Muscle layer of colon (tissue), 2 donors: ENCODE data around the gene RASGRP3.

Experiments used
- H3K27ac ChIP-seq: one replicate; pipeline ENCODE4 v1.7.0; 2013; ENCODE audit warnings: low read depth, mild to moderate bottlenecking, low read length, moderate library complexity
- H3K27me3 ChIP-seq, 2 donors: one replicate each; pipeline ENCODE4 v1.7.0; 2013; ENCODE audit warnings: low read length in 2 of 2, mild to moderate bottlenecking in 2 of 2; ENCODE audit not compliant: insufficient read depth in 2 of 2, control insufficient read depth in 1 of 2
- H3K36me3 ChIP-seq: one replicate; pipeline ENCODE4 v1.7.0; 2013; ENCODE audit warnings: mild to moderate bottlenecking, low read length; ENCODE audit not compliant: insufficient read depth
- H3K4me1 ChIP-seq: one replicate; pipeline ENCODE4 v1.7.0; 2013; ENCODE audit warnings: mild to moderate bottlenecking, low read length; ENCODE audit not compliant: insufficient read depth
- H3K4me3 ChIP-seq, 2 donors: one replicate each; pipeline ENCODE4 v1.7.0; 2013; ENCODE audit warnings: low read length in 2 of 2, low read depth in 1 of 2, mild to moderate bottlenecking in 1 of 2, moderate library complexity in 1 of 2
- H3K9ac ChIP-seq: one replicate; pipeline ENCODE4 v1.7.0; 2013; ENCODE audit warnings: low read length
- H3K9me3 ChIP-seq: one replicate; pipeline ENCODE4 v1.7.0; 2013; ENCODE audit warnings: mild to moderate bottlenecking, low read length
- donor health status: abdominal sarcoma.
- donor health status: Adenocarcinoma of cecum.

The RASGRP3 gene

GRCh38 chr2:33485051-33485450 is 8.6 kb downstream of the RASGRP3 start:
- Histone ChIP-seq H3K36me3 (no peaks in the 10 kb centered on the region), H3K9me3 (no peaks in the 10 kb centered on the region), H3K4me3 (no peak overlapping the region), H3K4me1 (no peaks in the 10 kb centered on the region), H3K27ac (no peak overlapping the region), H3K27me3 (no peaks in the 10 kb centered on the region), H3K9ac (no peak overlapping the region)

- Histone ChIP-seq H3K36me3 (no peaks in the 10 kb centered on the region), H3K4me1 (no peaks in the 10 kb centered on the region), H3K9me3 (no peaks in the 10 kb centered on the region), H3K27ac (no peak overlapping the region), H3K27me3 (no peaks in the 10 kb centered on the region), H3K4me3 (no peak overlapping the region), H3K9ac (no peak overlapping the region)
Observed at GRCh38 chr2:33486544-33486943, 10.1 kb downstream of the RASGRP3 start.

- Histone ChIP-seq H3K27ac (no peak overlapping the region), H3K4me1 (no peaks in the 10 kb centered on the region), H3K4me3 (no peak overlapping the region)
Observed at GRCh38 chr2:33488178-33488690, 11.8 kb downstream of the RASGRP3 start.

DNA sequence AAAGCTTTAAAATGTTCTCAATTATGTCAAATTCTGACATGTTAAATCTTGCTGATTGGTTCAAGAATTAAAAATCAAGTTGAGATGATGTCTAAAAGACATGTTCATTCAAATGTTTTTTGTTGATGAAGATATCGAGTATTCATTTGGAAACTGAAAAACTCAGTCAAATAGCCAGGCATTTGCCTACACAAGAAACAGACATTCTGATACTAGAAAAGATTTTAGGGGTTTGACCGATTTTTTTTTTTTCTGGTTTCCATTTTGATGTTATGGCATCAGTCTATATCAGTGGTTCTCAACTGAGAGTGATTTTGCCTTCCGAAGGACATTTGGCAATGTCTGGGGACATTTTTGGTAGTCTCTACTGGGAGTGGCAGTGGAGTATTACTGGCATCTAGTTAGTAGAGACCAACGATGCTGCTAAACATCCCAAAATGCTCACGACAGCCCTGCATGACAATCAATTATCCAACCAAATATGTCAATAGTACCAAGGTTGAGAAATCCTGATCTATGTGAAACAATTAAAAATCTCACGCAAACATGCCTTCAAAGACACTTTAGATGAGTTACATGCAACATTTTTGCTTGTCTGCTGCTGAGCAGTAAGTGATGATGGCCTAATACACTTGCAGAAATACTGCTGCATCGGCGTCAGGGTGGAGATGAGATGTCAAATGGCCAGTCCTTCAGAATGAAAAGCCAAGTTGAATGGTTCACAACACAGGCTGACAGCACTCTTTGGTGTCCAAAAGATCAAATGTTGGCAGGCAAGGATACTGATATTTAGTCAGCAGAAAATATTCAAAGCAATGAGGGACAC is 12.5 kb downstream of the RASGRP3 start:
- H3K4me3 ChIP-seq: no peak overlapping the region
- no peaks in the 10 kb centered on the region for H3K27me3 ChIP-seq
- H3K9ac ChIP-seq: no peak overlapping the region
- H3K4me1 ChIP-seq: no peaks in the 10 kb centered on the region
- H3K36me3 ChIP-seq: no peaks in the 10 kb centered on the region
- H3K9me3 ChIP-seq: no peaks in the 10 kb centered on the region
- H3K27ac ChIP-seq: no peak overlapping the region

More at GRCh38 chr2:33488178-33488690, 11.8 kb downstream of the RASGRP3 start:
- Histone ChIP-seq H3K9me3 (no peaks in the 10 kb centered on the region), H3K36me3 (no peaks in the 10 kb centered on the region), H3K27me3 (no peaks in the 10 kb centered on the region), H3K9ac (no peak overlapping the region)

DNA sequence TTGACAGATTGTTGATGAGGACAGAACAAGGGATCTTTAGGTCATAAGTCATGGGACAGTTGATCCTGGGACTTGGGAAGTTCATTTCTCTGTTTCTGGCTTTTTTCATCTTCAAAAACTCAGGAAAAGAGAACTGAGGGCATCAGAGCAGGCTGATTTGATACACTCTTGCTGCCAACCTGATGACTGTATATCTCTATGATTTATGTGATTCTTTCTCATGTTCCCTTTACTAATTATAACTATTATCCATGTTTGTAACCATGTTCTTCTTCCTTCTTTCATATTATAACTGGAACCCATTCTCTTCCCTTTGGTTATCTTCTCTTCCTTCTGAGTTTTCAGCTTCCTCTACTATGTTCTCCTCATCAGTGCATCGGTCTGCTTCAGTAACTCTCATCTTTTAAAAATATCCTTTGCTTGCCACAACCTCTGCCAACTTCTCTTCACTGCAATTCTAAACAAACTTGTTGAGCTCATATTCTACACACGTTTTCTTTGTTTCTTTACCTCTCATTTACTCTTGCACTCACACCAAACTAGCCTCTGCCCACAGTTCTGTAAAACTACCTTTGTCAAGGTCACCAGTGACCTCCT is 13.5 kb downstream of the RASGRP3 start:
- Histone ChIP-seq H3K9me3 (no peaks in the 10 kb centered on the region), H3K27ac (no peak overlapping the region), H3K9ac (no peak overlapping the region), H3K36me3 (no peaks in the 10 kb centered on the region), H3K27me3 (no peaks in the 10 kb centered on the region), H3K4me1 (no peaks in the 10 kb centered on the region), H3K4me3 (no peak overlapping the region)

- no peak overlapping the region for H3K27ac ChIP-seq
- no peaks in the 10 kb centered on the region for H3K36me3 ChIP-seq
- H3K4me3 ChIP-seq: no peak overlapping the region
- no peaks in the 10 kb centered on the region for H3K9me3 ChIP-seq
- no peak overlapping the region for H3K9ac ChIP-seq
- H3K4me1 ChIP-seq: no peaks in the 10 kb centered on the region
- H3K27me3 ChIP-seq: no peaks in the 10 kb centered on the region
Observed at GRCh38 chr2:33491441-33492084, 15.1 kb downstream of the RASGRP3 start.

DNA sequence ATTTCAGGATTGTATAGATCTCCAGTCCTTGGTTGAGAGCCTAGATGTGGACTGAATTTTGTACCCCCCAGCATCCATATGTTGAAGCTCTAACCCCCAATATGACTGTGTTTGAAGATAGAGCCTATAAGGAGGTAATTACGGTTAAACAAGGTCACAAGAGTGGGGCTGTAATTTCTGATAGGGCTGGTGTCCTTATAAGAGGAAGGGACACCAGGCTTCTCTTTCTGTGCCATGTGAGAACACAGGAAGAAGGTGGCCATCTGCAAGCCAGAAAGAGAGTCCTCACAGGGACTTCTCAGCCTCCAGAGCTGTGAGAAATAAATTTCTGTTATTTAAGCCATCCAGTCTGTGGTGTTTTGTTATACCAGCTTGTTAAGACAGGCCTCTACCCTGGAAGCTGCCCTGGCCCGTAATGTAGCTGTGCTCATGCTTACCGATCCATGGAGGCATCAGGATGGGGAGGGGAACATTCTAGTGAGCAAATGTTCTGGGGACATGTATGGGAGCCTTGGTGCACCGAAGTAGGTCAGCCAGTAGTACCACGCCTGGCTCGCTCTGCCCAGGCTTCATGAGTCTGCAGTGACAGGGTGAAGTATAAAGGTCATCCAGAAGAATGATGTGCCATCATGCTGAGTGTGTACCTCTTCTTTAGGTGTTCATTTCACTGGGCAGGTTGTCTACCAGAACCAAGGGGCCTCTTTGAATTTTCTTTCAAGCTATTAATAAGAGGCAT is 16.1 kb downstream of the RASGRP3 start:
- no peak overlapping the region for H3K9ac ChIP-seq
- H3K4me3 ChIP-seq: no peak overlapping the region
- H3K27me3 ChIP-seq: no peaks in the 10 kb centered on the region
- H3K36me3 ChIP-seq: no peaks in the 10 kb centered on the region
- no peaks in the 10 kb centered on the region for H3K9me3 ChIP-seq
- no peaks in the 10 kb centered on the region for H3K4me1 ChIP-seq
- H3K27ac ChIP-seq: no peak overlapping the region

GRCh38 chr2:33494155-33494779 is 17.8 kb downstream of the RASGRP3 start:
- Histone ChIP-seq H3K9ac (no peak overlapping the region), H3K4me1 (no peaks in the 10 kb centered on the region), H3K9me3 (no peaks in the 10 kb centered on the region), H3K27me3 (no peaks in the 10 kb centered on the region), H3K36me3 (no peaks in the 10 kb centered on the region), H3K27ac (no peak overlapping the region), H3K4me3 (no peak overlapping the region)

DNA sequence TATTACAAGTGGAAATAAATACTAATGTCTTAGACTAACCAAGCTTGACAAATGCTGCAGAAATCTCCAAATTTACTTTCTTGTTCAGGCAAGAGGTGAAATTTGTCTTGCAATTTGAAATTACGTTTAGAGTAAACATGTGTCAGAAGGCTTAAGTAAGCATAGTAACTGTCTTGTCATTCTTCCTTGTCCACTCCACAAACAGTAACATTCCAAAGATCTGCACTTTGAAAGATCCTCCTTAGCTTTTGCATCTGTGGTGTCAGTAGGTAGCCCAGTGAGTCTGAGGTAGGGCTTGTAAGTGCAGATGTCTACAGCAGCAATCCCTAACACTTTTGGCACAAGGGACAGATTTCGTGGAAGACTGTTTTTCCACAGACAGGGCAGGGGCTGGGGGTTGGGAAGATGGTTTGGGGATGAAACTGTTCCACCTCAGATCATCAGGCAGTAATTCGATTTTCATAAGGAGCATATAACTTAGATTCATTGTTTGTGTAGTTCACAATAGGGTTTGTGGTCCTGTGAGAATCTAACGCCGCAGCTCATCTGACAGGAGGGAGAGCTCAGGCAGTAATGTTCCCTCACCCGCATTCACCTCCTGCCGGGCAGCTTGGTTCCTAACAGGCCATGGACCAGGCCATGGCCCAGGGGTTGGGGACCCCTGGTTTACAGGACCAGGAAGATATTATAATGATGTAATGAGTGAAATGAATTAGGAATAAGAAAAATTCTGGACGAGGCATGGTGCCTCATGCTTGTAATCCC is 18.6 kb downstream of the RASGRP3 start:
- H3K9ac ChIP-seq: no peak overlapping the region
- H3K9me3 ChIP-seq: no peaks in the 10 kb centered on the region
- no peak overlapping the region for H3K27ac ChIP-seq
- H3K27me3 ChIP-seq: no peaks in the 10 kb centered on the region
- no peaks in the 10 kb centered on the region for H3K36me3 ChIP-seq
- H3K4me1 ChIP-seq: no peaks in the 10 kb centered on the region
- no peak overlapping the region for H3K4me3 ChIP-seq

- Histone ChIP-seq H3K4me3 (no peak overlapping the region), H3K36me3 (no peaks in the 10 kb centered on the region), H3K27ac (no peak overlapping the region), H3K27me3 (no peaks in the 10 kb centered on the region), H3K9ac (no peak overlapping the region), H3K9me3 (no peaks in the 10 kb centered on the region), H3K4me1 (no peaks in the 10 kb centered on the region)
Observed at GRCh38 chr2:33495683-33496082, 19.2 kb downstream of the RASGRP3 start.
